ENCODE results near the gene NPHP1. TPM values are rescaled to one million over a fixed set of nuclear protein-coding genes. Genes with fewer than 3 reads are reported as not detected.
"Not testable (repeated sequence)": the region's sequence is repeated elsewhere in the genome, so short reads cannot be mapped to it uniquely, and the experiment has no call there.

NPHP1 gene
- total RNA-seq, 4 donors from 2014 or later, result 0.55 to 0.95 (median 0.60) TPM; not detected in 1

DNA sequence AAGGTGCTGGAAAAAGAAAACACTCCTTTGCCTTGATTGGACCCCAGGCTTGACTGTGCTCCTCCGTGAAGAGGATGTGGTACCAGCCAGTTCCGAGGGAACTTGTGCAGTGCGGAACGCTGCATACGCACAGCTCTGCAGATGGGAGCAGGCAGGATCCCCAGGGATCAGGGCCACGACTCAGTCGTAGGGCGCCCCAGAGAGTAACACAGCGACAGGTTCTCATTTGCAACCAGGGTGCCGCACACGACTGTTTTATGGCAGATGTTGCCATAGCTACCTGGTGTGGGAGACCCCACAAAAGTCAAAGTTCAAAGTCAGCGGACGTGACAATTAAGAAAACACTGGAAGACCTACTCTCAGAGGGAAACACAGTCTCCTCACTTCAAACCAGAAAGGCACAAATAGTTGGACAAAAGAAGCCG lies 90.0 kb downstream of the NPHP1 start:
- H3K27me3 ChIP-seq, result peaks cover 36% of the 10 kb centered on the region
- H3K4me1 ChIP-seq, result peaks cover 4 to 18% (median 14%) of the 10 kb centered on the region in 4 donors
- no peaks in the 10 kb centered on the region for H3K36me3 ChIP-seq
- in situ Hi-C loops (cut with MboI; ENCODE audit: low pct_ligation_motif_present in 1 of 4, low pct_unique_long_range_greater_than_20kb in 1 of 4, low sequenced_read_pairs in 3 of 4), result no loop called here
- H3K4me3 ChIP-seq, result peak overlapping the region; percentile 6 to 59 (median 41)
- no peak for TF ChIP-seq POLR2AphosphoS5 (IDR thresholded peaks at IDR 0.05)
- no peak for TF ChIP-seq POLR2A (IDR thresholded peaks at IDR 0.05)
- TF ChIP-seq, protein P1, sequence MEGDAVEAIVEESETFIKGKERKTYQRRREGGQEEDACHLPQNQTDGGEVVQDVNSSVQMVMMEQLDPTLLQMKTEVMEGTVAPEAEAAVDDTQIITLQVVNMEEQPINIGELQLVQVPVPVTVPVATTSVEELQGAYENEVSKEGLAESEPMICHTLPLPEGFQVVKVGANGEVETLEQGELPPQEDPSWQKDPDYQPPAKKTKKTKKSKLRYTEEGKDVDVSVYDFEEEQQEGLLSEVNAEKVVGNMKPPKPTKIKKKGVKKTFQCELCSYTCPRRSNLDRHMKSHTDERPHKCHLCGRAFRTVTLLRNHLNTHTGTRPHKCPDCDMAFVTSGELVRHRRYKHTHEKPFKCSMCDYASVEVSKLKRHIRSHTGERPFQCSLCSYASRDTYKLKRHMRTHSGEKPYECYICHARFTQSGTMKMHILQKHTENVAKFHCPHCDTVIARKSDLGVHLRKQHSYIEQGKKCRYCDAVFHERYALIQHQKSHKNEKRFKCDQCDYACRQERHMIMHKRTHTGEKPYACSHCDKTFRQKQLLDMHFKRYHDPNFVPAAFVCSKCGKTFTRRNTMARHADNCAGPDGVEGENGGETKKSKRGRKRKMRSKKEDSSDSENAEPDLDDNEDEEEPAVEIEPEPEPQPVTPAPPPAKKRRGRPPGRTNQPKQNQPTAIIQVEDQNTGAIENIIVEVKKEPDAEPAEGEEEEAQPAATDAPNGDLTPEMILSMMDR (IDR thresholded peaks at IDR 0.05), result no peak
- no peak for TF ChIP-seq EP300 (IDR thresholded peaks at IDR 0.05; ENCODE audit: low read depth)
- DNase-seq, result peak; percentile 27
- H3K9me3 ChIP-seq, result no peaks in the 10 kb centered on the region
- H3K27ac ChIP-seq, result peak overlapping the region; percentile 68 to 85 (median 80)
- whole genome bisulfite sequencing, 2 donors (ENCODE audit: low coverage in 1 of 2), result 51% methylated on average over 14 of the region's 14 CpGs; no CpG with 5 or more reads in 1 of the 2 donors
- intact Hi-C loops (cut with DNase I; ENCODE audit: low total_unique reads), result no loop called here

- peak overlapping the region in 3 of 4 donors; percentile 40 to 59 (median 42) for H3K4me3 ChIP-seq
- DNase-seq, result peak; percentile 87
- H3K27ac ChIP-seq, result peak overlapping the region; percentile 68 to 85 (median 80)
- intact Hi-C loops (cut with DNase I; ENCODE audit: low total_unique reads) (no loop called here), in situ Hi-C loops (cut with MboI; ENCODE audit: low pct_ligation_motif_present in 1 of 4, low pct_unique_long_range_greater_than_20kb in 1 of 4, low sequenced_read_pairs in 3 of 4) (no loop called here)
- WGBS, 2 donors (ENCODE audit: low coverage in 1 of 2), result 40 to 44% methylated on average over 2 to 8 of the region's 8 CpGs
- H3K9me3 ChIP-seq, result no peaks in the 10 kb centered on the region
- TF ChIP-seq, protein P1 (IDR thresholded peaks at IDR 0.05), result peak in 3 of 5 experiments; percentile 22 to 58 (median 36)
- peak; percentile 23 to 84 (median 75) for TF ChIP-seq POLR2AphosphoS5 (IDR thresholded peaks at IDR 0.05)
- TF ChIP-seq EP300 (IDR thresholded peaks at IDR 0.05; ENCODE audit: low read depth), result no peak
- peak; percentile 76 for TF ChIP-seq POLR2A (IDR thresholded peaks at IDR 0.05)
- peaks cover 36% of the 10 kb centered on the region for H3K27me3 ChIP-seq
- H3K4me1 ChIP-seq, result peaks cover 4 to 18% (median 14%) of the 10 kb centered on the region in 4 donors
- H3K36me3 ChIP-seq, result no peaks in the 10 kb centered on the region
These were observed 90.7 kb downstream of the NPHP1 start for GRCh38 chr2:110113961-110114591.

DNA sequence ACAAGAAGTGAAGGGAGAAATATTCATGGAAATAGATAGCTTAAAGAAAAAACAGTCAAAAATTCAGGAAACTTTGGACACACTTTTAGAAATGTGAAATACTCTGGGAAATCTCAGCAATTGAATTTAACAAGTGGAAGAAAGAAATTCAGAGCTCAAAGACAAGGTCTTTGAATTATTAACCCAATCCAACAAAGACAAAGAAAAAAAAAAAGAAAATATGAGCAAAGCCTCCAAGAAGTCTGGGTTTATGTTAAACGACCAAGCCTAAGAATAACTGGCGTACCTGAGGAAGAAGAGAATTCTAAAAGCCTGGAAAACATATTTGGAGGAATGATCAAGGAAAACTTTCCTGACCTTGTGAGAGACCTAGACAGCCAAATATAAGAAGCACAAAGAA lies 96.5 kb downstream of the NPHP1 start:
- H3K27me3 ChIP-seq; DNase-seq; H3K36me3 ChIP-seq; H3K4me3 ChIP-seq; H3K9me3 ChIP-seq; intact Hi-C loops (cut with DNase I; ENCODE audit: low total_unique reads); in situ Hi-C loops (cut with MboI; ENCODE audit: low pct_ligation_motif_present in 1 of 4, low pct_unique_long_range_greater_than_20kb in 1 of 4, low sequenced_read_pairs in 3 of 4): not testable (repeated sequence)
- WGBS, 2 donors (ENCODE audit: low coverage in 1 of 2), result 85 to 100% methylated on average over 2 of the region's 2 CpGs
- H3K4me1 ChIP-seq, result peaks cover 14 to 49% (median 29%) of the 10 kb centered on the region in 4 donors
- peak overlapping the region; percentile 41 to 92 (median 86) for H3K27ac ChIP-seq

DNA sequence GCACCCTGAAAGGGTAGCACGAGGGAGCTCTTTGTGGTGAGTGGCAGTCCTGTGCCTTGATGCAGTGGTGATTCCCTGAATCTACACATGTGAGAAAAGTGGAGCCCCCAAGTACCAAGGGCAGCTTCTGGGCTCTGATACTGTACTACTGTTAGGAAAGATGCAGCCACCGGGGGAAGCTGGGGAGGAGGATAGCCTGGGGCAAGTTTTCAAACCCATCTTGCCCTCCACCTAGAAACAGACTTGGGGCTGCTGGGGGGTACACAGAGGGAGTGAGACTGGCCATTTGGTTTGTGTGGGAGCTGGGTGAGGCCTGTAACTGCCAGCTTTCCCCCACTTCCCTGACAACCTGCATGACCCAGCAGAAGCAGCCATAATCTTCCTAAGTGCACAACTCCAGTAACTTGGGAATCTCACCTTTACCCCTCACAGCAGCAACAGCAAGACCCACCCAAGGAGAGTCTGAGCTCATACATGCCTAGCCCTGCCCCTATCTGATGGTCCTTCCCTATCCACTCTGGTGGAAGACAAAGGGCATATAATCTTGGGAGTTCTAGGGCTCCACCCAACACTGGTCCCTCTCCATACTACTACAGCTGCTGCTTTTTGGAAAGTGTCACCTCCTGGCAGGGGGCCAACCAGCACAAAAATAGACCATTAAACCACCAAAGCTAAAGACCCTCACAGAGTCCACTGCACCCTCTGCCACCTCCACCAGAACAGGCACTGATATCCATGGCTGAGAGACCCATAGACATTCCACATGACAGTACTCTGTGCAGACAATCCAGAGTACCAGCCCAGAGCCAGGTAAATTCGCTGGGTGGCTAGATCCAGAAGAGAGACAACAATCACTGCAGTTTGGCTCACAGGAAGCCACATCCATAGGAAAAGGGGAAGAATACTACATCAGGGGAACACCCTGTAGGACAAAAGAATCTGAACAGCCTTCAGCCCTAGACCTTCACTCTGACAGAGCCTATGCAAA lies 97.4 kb downstream of the NPHP1 start:
- H3K4me1 ChIP-seq, result peaks cover 14 to 55% (median 34%) of the 10 kb centered on the region in 4 donors
- intact Hi-C loops (cut with DNase I; ENCODE audit: low total_unique reads) (no loop called here), in situ Hi-C loops (cut with MboI; ENCODE audit: low pct_ligation_motif_present in 1 of 4, low pct_unique_long_range_greater_than_20kb in 1 of 4, low sequenced_read_pairs in 3 of 4) (no loop called here)
- peak overlapping the region; percentile 78 to 92 (median 86) for H3K27ac ChIP-seq
- H3K9me3 ChIP-seq, result no peaks in the 10 kb centered on the region
- DNase-seq, result peak; percentile 53
- H3K36me3 ChIP-seq, result no peaks in the 10 kb centered on the region
- peak overlapping the region in 1 of 4 donors; percentile 9 for H3K4me3 ChIP-seq
- H3K27me3 ChIP-seq, result no peaks in the 10 kb centered on the region
- TF ChIP-seq POLR2A (IDR thresholded peaks at IDR 0.05) (peak; percentile 59), POLR2AphosphoS5 (IDR thresholded peaks at IDR 0.05) (peak in 2 of 3 donors; percentile 68 to 81), EP300 (IDR thresholded peaks at IDR 0.05; ENCODE audit: low read depth) (no peak)
- TF ChIP-seq, protein P1 (IDR thresholded peaks at IDR 0.05), result no peak
- 67 to 79% methylated on average over 1 to 3 of the region's 3 CpGs for WGBS, 2 donors (ENCODE audit: low coverage in 1 of 2)

All from transverse colon (tissue), 4 donors.